LNCaP clone FGC (cell line): ENCODE data around the gene COPS8.
A peak's percentile ranks its signal among the peaks of the same experiment; 100 is the strongest.

Experiments
- DNase-seq: peaks from one replicate; pipeline ENCODE4 v3.0.0-alpha.2; 2011; ENCODE audit warnings: low read depth
- H3K4me3 ChIP-seq: 2 replicates; pipeline ENCODE4 v1.5.1; 2011; ENCODE audit warnings: mild to moderate bottlenecking, low read depth, low read length, control low read depth
- CTCF ChIP-seq: IDR thresholded peaks from 2 replicates; pipeline ENCODE4 v1.5.1; 2012; ENCODE audit warnings: mild to moderate bottlenecking; ENCODE audit not compliant: control insufficient read depth, insufficient read depth; ENCODE audit errors: extremely low read depth

COPS8 gene

GRCh38 chr2:237064203-237065070, 21.3 kb upstream of the COPS8 start:
- no peak for DNase-seq
- no peak overlapping the region for H3K4me3 ChIP-seq
- no peak for TF ChIP-seq CTCF

- no peak for TF ChIP-seq CTCF
- no peak overlapping the region for H3K4me3 ChIP-seq
- DNase-seq = no peak
These were observed 20.7 kb upstream of the COPS8 start for GRCh38 chr2:237065071-237065377.

GRCh38 chr2:237066396-237066795, 19.3 kb upstream of the COPS8 start:
- no peak overlapping the region for H3K4me3 ChIP-seq
- no peak for TF ChIP-seq CTCF
- no peak for DNase-seq

- DNase-seq = no peak
- TF ChIP-seq CTCF = peak; percentile 38
- no peak overlapping the region for H3K4me3 ChIP-seq
These were observed 17.6 kb upstream of the COPS8 start for GRCh38 chr2:237068005-237068576.

GRCh38 chr2:237072067-237072931, 13.4 kb upstream of the COPS8 start:
- DNase-seq = no peak
- H3K4me3 ChIP-seq = no peak overlapping the region
- TF ChIP-seq CTCF = peak; percentile 89

- DNase-seq = no peak
- TF ChIP-seq CTCF = no peak
- no peak overlapping the region for H3K4me3 ChIP-seq
These were observed 12.1 kb upstream of the COPS8 start for GRCh38 chr2:237073552-237073951.
